ENCODE data around the gene HS1BP3.
A peak's percentile ranks its signal among the peaks of the same experiment; 100 is the strongest.

Gene HS1BP3

GRCh38 chr2:20595439-20596192 is 55.3 kb downstream of the HS1BP3 start:
- Histone ChIP-seq H3K4me1 (peaks cover 8% of the 10 kb centered on the region), H2AFZ (no peak overlapping the region), H3K27me3 (ENCODE audit: control insufficient read depth, insufficient read depth, low read length) (no peaks in the 10 kb centered on the region), H3K79me2 (peaks cover 2% of the 10 kb centered on the region), H3K9ac (no peak overlapping the region), H3K4me3 (ENCODE audit: low read depth, low read length) (no peak overlapping the region), H3K9me3 (ENCODE audit: control insufficient read depth, low read length) (no peaks in the 10 kb centered on the region), H3K4me2 (ENCODE audit: low read length) (no peak overlapping the region), H3K27ac (peak overlapping the region; percentile 61), H3K36me3 (ENCODE audit: control insufficient read depth, insufficient read depth, low read length) (no peaks in the 10 kb centered on the region)
- no peak for TF ChIP-seq CTCF (IDR thresholded peaks at IDR 0.05)

- Histone ChIP-seq H3K4me3 (ENCODE audit: low read depth, low read length) (no peak overlapping the region), H3K27me3 (ENCODE audit: control insufficient read depth, insufficient read depth, low read length) (no peaks in the 10 kb centered on the region), H3K9me3 (ENCODE audit: control insufficient read depth, low read length) (no peaks in the 10 kb centered on the region), H3K9ac (no peak overlapping the region), H3K79me2 (no peaks in the 10 kb centered on the region), H3K4me1 (peaks cover 8% of the 10 kb centered on the region), H2AFZ (no peak overlapping the region), H3K36me3 (ENCODE audit: control insufficient read depth, insufficient read depth, low read length) (no peaks in the 10 kb centered on the region), H3K4me2 (ENCODE audit: low read length) (no peak overlapping the region), H3K27ac (peak overlapping the region; percentile 61)
- no peak for TF ChIP-seq CTCF (IDR thresholded peaks at IDR 0.05)
Measured at GRCh38 chr2:20594957-20595356, 55.9 kb downstream of the HS1BP3 start.

- H3K27ac ChIP-seq = no peak overlapping the region
- no peaks in the 10 kb centered on the region for H3K27me3 ChIP-seq (ENCODE audit: control insufficient read depth, insufficient read depth, low read length)
- H3K4me1 ChIP-seq = peaks cover 2% of the 10 kb centered on the region
Measured at GRCh38 chr2:20594048-20594750, 56.7 kb downstream of the HS1BP3 start.

GRCh38 chr2:20593072-20594034 is 57.5 kb downstream of the HS1BP3 start:
- no peaks in the 10 kb centered on the region for H3K79me2 ChIP-seq
- no peak overlapping the region for H3K9ac ChIP-seq
- TF ChIP-seq CTCF (IDR thresholded peaks at IDR 0.05) = no peak
- H3K27ac ChIP-seq = peak overlapping the region; percentile 40
- H3K4me1 ChIP-seq = no peaks in the 10 kb centered on the region
- no peak overlapping the region for H3K4me2 ChIP-seq (ENCODE audit: low read length)
- no peak overlapping the region for H3K4me3 ChIP-seq (ENCODE audit: low read depth, low read length)
- H3K9me3 ChIP-seq (ENCODE audit: control insufficient read depth, low read length) = no peaks in the 10 kb centered on the region
- H3K36me3 ChIP-seq (ENCODE audit: control insufficient read depth, insufficient read depth, low read length) = no peaks in the 10 kb centered on the region
- no peaks in the 10 kb centered on the region for H3K27me3 ChIP-seq (ENCODE audit: control insufficient read depth, insufficient read depth, low read length)
- H2AFZ ChIP-seq = no peak overlapping the region

More at GRCh38 chr2:20594048-20594750, 56.7 kb downstream of the HS1BP3 start:
- H2AFZ ChIP-seq = no peak overlapping the region
- no peaks in the 10 kb centered on the region for H3K9me3 ChIP-seq (ENCODE audit: control insufficient read depth, low read length)
- no peaks in the 10 kb centered on the region for H3K79me2 ChIP-seq
- no peaks in the 10 kb centered on the region for H3K36me3 ChIP-seq (ENCODE audit: control insufficient read depth, insufficient read depth, low read length)
- no peak overlapping the region for H3K4me2 ChIP-seq (ENCODE audit: low read length)
- no peak overlapping the region for H3K9ac ChIP-seq
- H3K4me3 ChIP-seq (ENCODE audit: low read depth, low read length) = no peak overlapping the region
- TF ChIP-seq CTCF (IDR thresholded peaks at IDR 0.05) = no peak
